H9 (cell line): ENCODE data around the gene BDH1. TPM values are rescaled to one million over a fixed set of nuclear protein-coding genes. Genes with fewer than 3 reads are reported as not detected.

ENCODE experiments used
- DNase-seq: peaks from one replicate; pipeline ENCODE4 v3.0.0-alpha.2; 2017
- H2AFZ ChIP-seq: one replicate; pipeline ENCODE4 v1.6.1; 2013; ENCODE audit warnings: mild to moderate bottlenecking, low read length, control low read depth, moderate library complexity
- H2AK5ac ChIP-seq: 2 replicates; pipeline ENCODE4 v1.6.1; 2013; ENCODE audit warnings: low read length, control low read depth, mixed read lengths; ENCODE audit not compliant: insufficient read length
- H2BK120ac ChIP-seq: one replicate; pipeline ENCODE4 v1.6.1; 2013; ENCODE audit warnings: low read depth, mild to moderate bottlenecking, low read length, control low read depth, inconsistent platforms; ENCODE audit not compliant: poor library complexity, severe bottlenecking
- H2BK12ac ChIP-seq: 2 replicates; pipeline ENCODE4 v1.6.1; 2013; ENCODE audit warnings: low read length, control low read depth, mixed read lengths, low read depth; ENCODE audit not compliant: insufficient read length
- H2BK15ac ChIP-seq: 2 replicates; pipeline ENCODE4 v1.6.1; 2013; ENCODE audit warnings: low read depth, low read length, control low read depth
- H2BK20ac ChIP-seq: one replicate; pipeline ENCODE4 v1.6.1; 2013; ENCODE audit warnings: low read depth, mild to moderate bottlenecking, low read length, control low read depth, inconsistent platforms; ENCODE audit not compliant: poor library complexity, severe bottlenecking
- H2BK5ac ChIP-seq: 2 replicates; pipeline ENCODE4 v1.6.1; 2013; ENCODE audit warnings: low read length, control low read depth, mixed read lengths; ENCODE audit not compliant: insufficient read length
- H3K14ac ChIP-seq: 2 replicates; pipeline ENCODE4 v1.6.1; 2013; ENCODE audit warnings: low read length, control low read depth; ENCODE audit not compliant: insufficient read depth
- H3K18ac ChIP-seq: 2 replicates; pipeline ENCODE4 v1.6.1; 2013; ENCODE audit warnings: low read depth, mild to moderate bottlenecking, mixed read lengths, low read length, control low read depth; ENCODE audit not compliant: insufficient read length
- H3K23ac ChIP-seq: 2 replicates; pipeline ENCODE4 v1.6.1; 2013; ENCODE audit warnings: low read length, control low read depth, mixed read lengths, low read depth; ENCODE audit not compliant: insufficient read length
- H3K23me2 ChIP-seq: 2 replicates; pipeline ENCODE4 v1.6.1; 2013; ENCODE audit warnings: low read depth, mild to moderate bottlenecking, mixed read lengths, low read length, control low read depth; ENCODE audit not compliant: insufficient read length, poor library complexity, severe bottlenecking
- H3K27ac ChIP-seq: 2 replicates; pipeline ENCODE4 v1.5.1; 2013; ENCODE audit warnings: low read length, control low read depth, mixed read lengths, low read depth; ENCODE audit not compliant: insufficient read length
- H3K27me3 ChIP-seq: 2 replicates; pipeline ENCODE4 v1.6.1; 2013; ENCODE audit warnings: low read length, control low read depth, inconsistent platforms; ENCODE audit not compliant: insufficient read depth
- H3K4ac ChIP-seq: 2 replicates; pipeline ENCODE4 v1.6.1; 2013; ENCODE audit warnings: low read depth, mild to moderate bottlenecking, control low read depth, inconsistent platforms, low read length, moderate library complexity
- H3K4me1 ChIP-seq: 2 replicates; pipeline ENCODE4 v1.6.1; 2013; ENCODE audit warnings: low read length, control low read depth, inconsistent platforms; ENCODE audit not compliant: insufficient read depth
- H3K4me2 ChIP-seq: 2 replicates; pipeline ENCODE4 v1.6.1; 2013; ENCODE audit warnings: low read length, control low read depth, mixed read lengths; ENCODE audit not compliant: insufficient read length, insufficient read depth
- H3K56ac ChIP-seq: 2 replicates; pipeline ENCODE4 v1.6.1; 2013; ENCODE audit warnings: low read depth, mild to moderate bottlenecking, mixed read lengths, low read length, control low read depth; ENCODE audit not compliant: insufficient read length
- H3K79me1 ChIP-seq: 2 replicates; pipeline ENCODE4 v1.6.1; 2013; ENCODE audit warnings: low read depth, mild to moderate bottlenecking, moderate library complexity, low read length, control low read depth, inconsistent platforms; ENCODE audit not compliant: insufficient read depth, poor library complexity, severe bottlenecking
- H3K79me2 ChIP-seq: 2 replicates; pipeline ENCODE4 v1.6.1; 2013; ENCODE audit warnings: low read length, control low read depth, inconsistent platforms; ENCODE audit not compliant: insufficient read depth
- H3K9ac ChIP-seq: 2 replicates; pipeline ENCODE4 v1.6.1; 2013; ENCODE audit warnings: low read length, control low read depth, mixed read lengths; ENCODE audit not compliant: insufficient read length; ENCODE audit errors: extremely low read depth
- H3K9me3 ChIP-seq: one replicate; pipeline ENCODE4 v1.6.1; 2013; ENCODE audit warnings: low read depth, low read length, inconsistent platforms; ENCODE audit not compliant: control insufficient read depth
- H3T11ph ChIP-seq: one replicate; pipeline ENCODE4 v1.6.1; 2013; ENCODE audit warnings: mild to moderate bottlenecking, low read length, control low read depth, inconsistent platforms
- H4K20me1 ChIP-seq: one replicate; pipeline ENCODE4 v1.6.1; 2013; ENCODE audit not compliant: control insufficient read depth, insufficient read length, insufficient read depth
- H4K5ac ChIP-seq: 2 replicates; pipeline ENCODE4 v1.6.1; 2013; ENCODE audit warnings: low read depth, mild to moderate bottlenecking, mixed read lengths, low read length, control low read depth; ENCODE audit not compliant: insufficient read length
- H4K8ac ChIP-seq: replicated peaks from 2 replicates; pipeline ENCODE4 v1.6.1; 2013; ENCODE audit warnings: low read length, control low read depth, mixed read lengths, low read depth; ENCODE audit not compliant: insufficient read length
- H4K91ac ChIP-seq: 2 replicates; pipeline ENCODE4 v1.6.1; 2013; ENCODE audit warnings: low read depth, mild to moderate bottlenecking, moderate library complexity, mixed read lengths, low read length, control low read depth; ENCODE audit not compliant: insufficient read length
- H3K27ac Mint-ChIP-seq, 3 experiments: 2 replicates in 2 of 3; 3 replicates in 1 of 3; pipeline ENCODE4 v1.8.0; 2020 to 2021; ENCODE audit warnings: mixed read lengths in 3 of 3, mild to moderate bottlenecking in 1 of 3, moderate library complexity in 1 of 3
- H3K27me3 Mint-ChIP-seq: 2 replicates; pipeline ENCODE4 v1.8.0; 2021; ENCODE audit warnings: low read depth, mild to moderate bottlenecking, moderate library complexity, mixed read lengths
- H3K36me3 Mint-ChIP-seq, 3 experiments: 2 replicates in 2 of 3; 3 replicates in 1 of 3; pipeline ENCODE4 v1.8.0; 2020 to 2021; ENCODE audit warnings: low read depth in 3 of 3, mixed read lengths in 3 of 3; ENCODE audit not compliant: insufficient read depth in 1 of 3
- H3K4me1 Mint-ChIP-seq, 2 experiments: 2 replicates each; pipeline ENCODE4 v1.8.0; 2020; ENCODE audit warnings: mixed read lengths in 2 of 2
- H3K4me3 Mint-ChIP-seq, 2 experiments: 2 replicates in 1 of 2; 3 replicates in 1 of 2; pipeline ENCODE4 v1.8.0; 2020 to 2021; ENCODE audit warnings: mild to moderate bottlenecking in 2 of 2, mixed read lengths in 2 of 2, moderate library complexity in 1 of 2
- H3K9me3 Mint-ChIP-seq, 2 experiments: 2 replicates in 1 of 2; 3 replicates in 1 of 2; pipeline ENCODE4 v1.8.0; 2020; ENCODE audit warnings: mild to moderate bottlenecking in 2 of 2, mixed read lengths in 2 of 2, moderate library complexity in 1 of 2
- WGBS: extraction: QIAGEN DNeasy Blood & Tissue Kit; methylation state at CpG from one replicate; pipeline ENCODE4 v1.1.7; 2013; ENCODE audit warnings: missing lambda C conversion rate, low lambda C conversion rate, mixed read lengths; ENCODE audit not compliant: insufficient read length; ENCODE audit errors: extremely low coverage; 5-methylcytosine and 5-hydroxymethylcytosine counted together
- total RNA-seq: library from RNA; stranded (reverse); gene quantifications from 2 replicates; pipeline ENCODE4 v1.2.1, GENCODE V29; 2021
- TF ChIP-seq, protein P1 (sequence below): fragments of 200-600 bp; sonication (generic); conservative IDR thresholded peaks from 3 replicates; pipeline ENCODE4 v1.8.0; 2021; ENCODE audit warnings: antibody characterized with exemption, mild to moderate bottlenecking

Gene BDH1
- total RNA-seq, 1 experiment from 2014 or later, result 23.8 TPM

DNA sequence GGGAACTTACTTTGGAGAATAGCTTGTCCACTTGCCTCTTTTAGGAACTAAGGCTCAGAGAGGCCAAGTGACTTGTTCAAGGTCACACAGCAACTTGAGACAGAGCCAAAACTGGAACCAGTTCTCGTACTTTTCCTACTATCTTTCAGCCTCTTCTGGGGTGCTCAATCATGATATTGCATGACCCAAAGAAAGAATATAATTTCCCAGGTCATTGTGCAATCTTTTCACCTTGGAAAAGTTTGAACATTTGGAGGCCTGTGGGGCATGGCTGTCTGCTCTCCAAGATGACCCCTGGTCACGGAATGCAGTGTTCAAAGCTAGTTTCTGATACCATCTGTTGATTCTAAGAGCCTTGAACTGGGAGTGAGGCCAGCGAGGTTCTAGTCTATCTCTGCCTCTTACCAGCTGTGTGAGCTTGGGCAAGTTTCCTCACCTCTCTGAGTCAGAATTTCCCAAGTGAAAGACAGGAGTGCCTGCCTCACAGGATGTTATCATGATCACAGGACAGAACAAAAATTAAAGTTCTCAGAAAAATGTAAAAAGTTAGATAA, 89.7 kb downstream of the BDH1 start:
- peaks cover 7% of the 10 kb centered on the region for H3K27me3 Mint-ChIP-seq
- Histone ChIP-seq H4K20me1 (no peaks in the 10 kb centered on the region), H4K8ac (no peak overlapping the region), H3K18ac (no peak overlapping the region), H3K4ac (no peak overlapping the region), H3K4me2 (no peak overlapping the region), H4K5ac (no peak overlapping the region), H3K9me3 (no peaks in the 10 kb centered on the region), H3K79me2 (no peaks in the 10 kb centered on the region), H3K27ac (no peak overlapping the region), H2BK5ac (no peak overlapping the region), H3K9ac (no peak overlapping the region), H3K56ac (no peak overlapping the region), H3T11ph (no peak overlapping the region), H3K14ac (no peak overlapping the region), H3K27me3 (no peaks in the 10 kb centered on the region), H3K4me1 (no peaks in the 10 kb centered on the region), H2BK20ac (no peak overlapping the region), H2AFZ (no peak overlapping the region), H2BK15ac (no peak overlapping the region), H3K23me2 (no peaks in the 10 kb centered on the region), H2BK12ac (no peak overlapping the region), H3K23ac (no peak overlapping the region), H2BK120ac (no peak overlapping the region), H4K91ac (no peak overlapping the region), H3K79me1 (no peaks in the 10 kb centered on the region), H2AK5ac (no peak overlapping the region)
- no peak for DNase-seq
- TF ChIP-seq, protein P1, sequence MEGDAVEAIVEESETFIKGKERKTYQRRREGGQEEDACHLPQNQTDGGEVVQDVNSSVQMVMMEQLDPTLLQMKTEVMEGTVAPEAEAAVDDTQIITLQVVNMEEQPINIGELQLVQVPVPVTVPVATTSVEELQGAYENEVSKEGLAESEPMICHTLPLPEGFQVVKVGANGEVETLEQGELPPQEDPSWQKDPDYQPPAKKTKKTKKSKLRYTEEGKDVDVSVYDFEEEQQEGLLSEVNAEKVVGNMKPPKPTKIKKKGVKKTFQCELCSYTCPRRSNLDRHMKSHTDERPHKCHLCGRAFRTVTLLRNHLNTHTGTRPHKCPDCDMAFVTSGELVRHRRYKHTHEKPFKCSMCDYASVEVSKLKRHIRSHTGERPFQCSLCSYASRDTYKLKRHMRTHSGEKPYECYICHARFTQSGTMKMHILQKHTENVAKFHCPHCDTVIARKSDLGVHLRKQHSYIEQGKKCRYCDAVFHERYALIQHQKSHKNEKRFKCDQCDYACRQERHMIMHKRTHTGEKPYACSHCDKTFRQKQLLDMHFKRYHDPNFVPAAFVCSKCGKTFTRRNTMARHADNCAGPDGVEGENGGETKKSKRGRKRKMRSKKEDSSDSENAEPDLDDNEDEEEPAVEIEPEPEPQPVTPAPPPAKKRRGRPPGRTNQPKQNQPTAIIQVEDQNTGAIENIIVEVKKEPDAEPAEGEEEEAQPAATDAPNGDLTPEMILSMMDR, result no peak
- H3K27ac Mint-ChIP-seq, result no peak overlapping the region
- H3K36me3 Mint-ChIP-seq, result no peaks in the 10 kb centered on the region; a peak in 1 of 7 replicates
- WGBS, result no CpG with 5 or more reads among the region's 3 CpGs
- H3K4me3 Mint-ChIP-seq, result no peak overlapping the region
- peaks cover 41 to 49% of the 10 kb centered on the region in 2 experiments for H3K4me1 Mint-ChIP-seq
- no peaks in the 10 kb centered on the region for H3K9me3 Mint-ChIP-seq
